ENCODE results near the gene CCDC27.
"Not testable (repeated sequence)": the region's sequence is repeated elsewhere in the genome, so short reads cannot be mapped to it uniquely, and the experiment has no call there.

Gene CCDC27

GRCh38 chr1:3717715-3718601 is 34.3 kb upstream of the CCDC27 start:
- peak; percentile 43 for DNase-seq (ENCODE audit: low read depth)
- no peak overlapping the region for H3K4me3 ChIP-seq (ENCODE audit: low read length)
- no peak for TF ChIP-seq CTCF (IDR thresholded peaks at IDR 0.05; ENCODE audit: insufficient read depth, low read depth, low read length, missing control alignments)

GRCh38 chr1:3718764-3719163 is 33.5 kb upstream of the CCDC27 start:
- TF ChIP-seq CTCF (IDR thresholded peaks at IDR 0.05; ENCODE audit: insufficient read depth, low read depth, low read length, missing control alignments) = no peak
- DNase-seq (ENCODE audit: low read depth) = no peak
- H3K4me3 ChIP-seq (ENCODE audit: low read length) = no peak overlapping the region

- H3K4me3 ChIP-seq (ENCODE audit: low read length) = no peak overlapping the region
- no peak for DNase-seq (ENCODE audit: low read depth)
- no peak for TF ChIP-seq CTCF (IDR thresholded peaks at IDR 0.05; ENCODE audit: insufficient read depth, low read depth, low read length, missing control alignments)
These were observed 30.2 kb upstream of the CCDC27 start for GRCh38 chr1:3721955-3722465.

GRCh38 chr1:3722846-3723245 is 29.4 kb upstream of the CCDC27 start:
- TF ChIP-seq CTCF (IDR thresholded peaks at IDR 0.05; ENCODE audit: insufficient read depth, low read depth, low read length, missing control alignments) = no peak

GRCh38 chr1:3724416-3725030 is 27.7 kb upstream of the CCDC27 start:
- peak; percentile 68 for DNase-seq (ENCODE audit: low read depth)
- not testable (repeated sequence) for H3K4me3 ChIP-seq (ENCODE audit: low read length)
- TF ChIP-seq CTCF (IDR thresholded peaks at IDR 0.05; ENCODE audit: insufficient read depth, low read depth, low read length, missing control alignments) = peak; percentile 95

More at GRCh38 chr1:3722846-3723245, 29.4 kb upstream of the CCDC27 start:
- H3K4me3 ChIP-seq (ENCODE audit: low read length) = no peak overlapping the region
- DNase-seq (ENCODE audit: low read depth) = no peak

GRCh38 chr1:3725366-3725765 is 26.9 kb upstream of the CCDC27 start:
- DNase-seq (ENCODE audit: low read depth) = no peak
- H3K4me3 ChIP-seq (ENCODE audit: low read length) = no peak overlapping the region
- TF ChIP-seq CTCF (IDR thresholded peaks at IDR 0.05; ENCODE audit: insufficient read depth, low read depth, low read length, missing control alignments) = no peak
